NOMO-1 treated with dmso at 0.1 percent for 144 hours (cell line): Measurements from ENCODE around the gene CRK.
"Not testable (repeated sequence)": the region's sequence is repeated elsewhere in the genome, so short reads cannot be mapped to it uniquely, and the experiment has no call there.

Experiments used
- DNase-seq: peaks from one replicate; lab custom pipeline; 2025; ENCODE audit not compliant: unreplicated experiment; lab: John Stamatoyannopoulos, UW

CRK gene

GRCh38 chr17:1431631-1432104 is 24.4 kb downstream of the CRK start:
- no peak for DNase-seq

- no peak for DNase-seq
Observed at GRCh38 chr17:1423456-1424135, 32.4 kb downstream of the CRK start.

- no peak for DNase-seq
Observed at GRCh38 chr17:1422885-1423284, 33.1 kb downstream of the CRK start.

- no peak for DNase-seq
Observed at GRCh38 chr17:1421470-1421869, 34.6 kb downstream of the CRK start.

- no peak for DNase-seq
Observed at GRCh38 chr17:1420981-1421380, 35.1 kb downstream of the CRK start.

GRCh38 chr17:1420163-1420562 is 35.9 kb downstream of the CRK start:
- no peak for DNase-seq

GRCh38 chr17:1418476-1418875 is 37.6 kb downstream of the CRK start:
- DNase-seq = not testable (repeated sequence)

GRCh38 chr17:1416414-1416813 is 39.6 kb downstream of the CRK start:
- DNase-seq = no peak

GRCh38 chr17:1414634-1415033 is 41.4 kb downstream of the CRK start:
- DNase-seq = no peak

GRCh38 chr17:1414001-1414574 is 41.9 kb downstream of the CRK start:
- DNase-seq = no peak

GRCh38 chr17:1413281-1413791 is 42.7 kb downstream of the CRK start:
- no peak for DNase-seq

- no peak for DNase-seq
Observed at GRCh38 chr17:1412185-1413110, 43.6 kb downstream of the CRK start.

- no peak for DNase-seq
Observed at GRCh38 chr17:1402262-1402586, 53.8 kb downstream of the CRK start.

GRCh38 chr17:1399679-1400512 is 56.1 kb downstream of the CRK start, which contains the start of gene YWHAE:
Gene YWHAE, minus strand, starts transcription at chr17:1400222. Its CDS starts 112 bp downstream, at chr17:1400110.
- peak; percentile 93 for DNase-seq

- DNase-seq = peak; percentile 16
Observed at GRCh38 chr17:1398931-1399678, 56.9 kb downstream of the CRK start.

- no peak for DNase-seq
Observed at GRCh38 chr17:1398028-1398427, 58.0 kb downstream of the CRK start.

GRCh38 chr17:1395876-1396665 is 60.0 kb downstream of the CRK start:
- DNase-seq = not testable (repeated sequence)

GRCh38 chr17:1391577-1391976 is 64.5 kb downstream of the CRK start:
- DNase-seq = no peak
